Kidney glomerular epithelial cell (primary cell): ENCODE results near the gene ZNF90.
"Not testable (repeated sequence)": the region's sequence is repeated elsewhere in the genome, so short reads cannot be mapped to it uniquely, and the experiment has no call there.

ENCODE experiments used
- DNase-seq: peaks from one replicate; lab custom pipeline; 2025; lab: John Stamatoyannopoulos, UW

The ZNF90 gene

GRCh38 chr19:20103091-20103740 lies 25.4 kb downstream of the ZNF90 start:
- DNase-seq, result no peak

- no peak for DNase-seq
These were observed 29.5 kb downstream of the ZNF90 start for GRCh38 chr19:20107301-20107700.

- not testable (repeated sequence) for DNase-seq
These were observed 40.5 kb downstream of the ZNF90 start for GRCh38 chr19:20118064-20118839.

GRCh38 chr19:20124879-20125278 lies 47.1 kb downstream of the ZNF90 start:
- no peak for DNase-seq

GRCh38 chr19:20132933-20133332 lies 55.1 kb downstream of the ZNF90 start:
- not testable (repeated sequence) for DNase-seq

- DNase-seq, result not testable (repeated sequence)
These were observed 59.9 kb downstream of the ZNF90 start for GRCh38 chr19:20137714-20138113.

GRCh38 chr19:20151617-20152145 lies 73.9 kb downstream of the ZNF90 start:
- no peak for DNase-seq

- DNase-seq, result not testable (repeated sequence)
These were observed 74.7 kb downstream of the ZNF90 start for GRCh38 chr19:20152506-20152905.

GRCh38 chr19:20153281-20153680 lies 75.5 kb downstream of the ZNF90 start:
- DNase-seq, result no peak

GRCh38 chr19:20154636-20155035 lies 76.8 kb downstream of the ZNF90 start:
- no peak for DNase-seq

GRCh38 chr19:20162821-20163220 lies 85.0 kb downstream of the ZNF90 start:
- no peak for DNase-seq

- DNase-seq, result no peak
These were observed 86.7 kb downstream of the ZNF90 start for GRCh38 chr19:20164456-20164855.

- DNase-seq, result no peak
These were observed 88.3 kb downstream of the ZNF90 start for GRCh38 chr19:20165971-20166592.

GRCh38 chr19:20167020-20167644 lies 89.3 kb downstream of the ZNF90 start, which contains the start of gene ZNF486:
Gene ZNF486 (plus strand): TSS chr19:20167214. CDS start chr19:20167331, 117 bp downstream.
- peak; percentile 87 for DNase-seq

- no peak for DNase-seq
These were observed 89.9 kb downstream of the ZNF90 start for GRCh38 chr19:20167651-20168122.
